HepG2 (cell line): ENCODE results near the gene JMJD6. TPM values are rescaled to one million over a fixed set of nuclear protein-coding genes. Genes with fewer than 3 reads are reported as not detected.

Experiments used
- DMAP1 ChIP-seq: IDR thresholded peaks from 2 replicates; pipeline ENCODE4 v1.6.1; 2016
- EED ChIP-seq: sonication (generic); formaldehyde crosslinking; IDR thresholded peaks from 2 replicates; pipeline ENCODE4 v1.5.0; 2020; ENCODE audit warnings: mild to moderate bottlenecking, missing genetic modification reagents
- FOXM1 ChIP-seq: sonication (generic); formaldehyde crosslinking; IDR thresholded peaks from 2 replicates; pipeline ENCODE4 v1.5.0; 2020; ENCODE audit warnings: missing genetic modification reagents
- GATA4 ChIP-seq: sonication (generic); IDR thresholded peaks from 2 replicates; pipeline ENCODE4 v1.6.1; 2016; ENCODE audit warnings: antibody characterized with exemption, low read depth, borderline replicate concordance
- GZF1 ChIP-seq: sonication (generic); formaldehyde crosslinking; IDR thresholded peaks from 2 replicates; pipeline ENCODE4 v1.5.1; 2020; ENCODE audit warnings: mild to moderate bottlenecking, missing genetic modification reagents
- KMT2A ChIP-seq: sonication (generic); formaldehyde crosslinking; IDR thresholded peaks from 2 replicates; pipeline ENCODE4 v1.4.0; 2020; ENCODE audit warnings: missing genetic modification reagents
- MBD4 ChIP-seq: IDR thresholded peaks from 2 replicates; pipeline ENCODE4 v1.6.1; 2012; ENCODE audit warnings: low read length, inconsistent platforms, borderline replicate concordance
- MED1 ChIP-seq: sonication (generic); formaldehyde crosslinking; IDR thresholded peaks from 2 replicates; pipeline ENCODE4 v1.4.0; 2020; ENCODE audit warnings: missing genetic modification reagents
- MTF2 ChIP-seq: sonication (generic); formaldehyde crosslinking; IDR thresholded peaks from 2 replicates; pipeline ENCODE4 v1.5.0; 2020; ENCODE audit warnings: missing genetic modification reagents, borderline replicate concordance
- NFE2L1 ChIP-seq: sonication (generic); formaldehyde crosslinking; IDR thresholded peaks from 2 replicates; pipeline ENCODE4 v1.4.0; 2020; ENCODE audit warnings: missing genetic modification reagents, mild to moderate bottlenecking, borderline replicate concordance
- POGZ ChIP-seq: sonication (generic); formaldehyde crosslinking; IDR thresholded peaks from 2 replicates; pipeline ENCODE4 v1.4.0; 2020; ENCODE audit warnings: mild to moderate bottlenecking, missing genetic modification reagents
- SAP130 ChIP-seq: IDR thresholded peaks from 2 replicates; pipeline ENCODE4 v1.6.1; 2016; ENCODE audit warnings: low read depth
- ZNF275 ChIP-seq: sonication (generic); formaldehyde crosslinking; IDR thresholded peaks from 2 replicates; pipeline ENCODE4 v1.8.0; 2022; ENCODE audit warnings: missing genetic modification reagents, mild to moderate bottlenecking, inconsistent platforms, borderline replicate concordance
- ZNF549 ChIP-seq: sonication (generic); formaldehyde crosslinking; IDR thresholded peaks from 2 replicates; pipeline ENCODE4 v1.5.0; 2020; ENCODE audit warnings: missing genetic modification reagents
- ZNF557 ChIP-seq: sonication (generic); formaldehyde crosslinking; IDR thresholded peaks from 2 replicates; pipeline ENCODE4 v1.4.0; 2020; ENCODE audit warnings: missing genetic modification reagents
- ZNF704 ChIP-seq: sonication (generic); formaldehyde crosslinking; IDR thresholded peaks from 2 replicates; pipeline ENCODE4 v1.8.1; 2023; ENCODE audit warnings: mild to moderate bottlenecking, inconsistent platforms, moderate library complexity, missing genetic modification reagents, borderline replicate concordance
- ZNF776 ChIP-seq: sonication (generic); formaldehyde crosslinking; IDR thresholded peaks from 2 replicates; pipeline ENCODE4 v1.4.0; 2020; ENCODE audit warnings: mild to moderate bottlenecking, missing genetic modification reagents
- polyA plus RNA-seq, 8 experiments: library from polyadenylated mRNA; depleted of rRNA in 3 of 8; stranded (reverse) in 7 of 8; unstranded in 1 of 8; fragments of >200 nt; fragmentation: Illumina TruSeq in 4 of 8; extraction: Trizol in 4 of 8; gene quantifications; 2 replicates each; pipeline versions ENCODE4 v1.2.1 to v1.2.3, GENCODE V29; 2011 to 2016; ENCODE audit warnings: low read depth in 4 of 8, missing spikeins in 1 of 8, mixed read lengths in 1 of 8; ENCODE audit not compliant: insufficient read depth in 1 of 8
- total RNA-seq, 5 experiments: library from RNA; depleted of rRNA; stranded (reverse); fragments of >200 nt; fragmentation: Illumina TruSeq; extraction: Trizol; gene quantifications; 2 replicates each; pipeline ENCODE4 v1.2.3, GENCODE V29; 2016; ENCODE audit warnings: low read depth in 1 of 5
- TF ChIP-seq, protein P1 (sequence below): sonication (generic); formaldehyde crosslinking; IDR thresholded peaks from 2 replicates; pipeline ENCODE4 v1.4.0; 2020; ENCODE audit warnings: low read depth, mild to moderate bottlenecking, missing genetic modification reagents
- TF ChIP-seq, protein P2 (sequence below): fragments of 450-650 bp; IDR thresholded peaks from 2 replicates; pipeline ENCODE4 v1.6.1; 2017
- TF ChIP-seq, protein P3 (sequence below): sonication (generic); formaldehyde crosslinking; IDR thresholded peaks from 2 replicates; pipeline ENCODE4 v1.5.1; 2020; ENCODE audit warnings: missing genetic modification reagents, mild to moderate bottlenecking, borderline replicate concordance

The JMJD6 gene
- total and polyA plus RNA-seq, 2 of the 13 experiments (the other 11 are each of a cell fraction or from before 2014, with no cell fraction given), result 33.6 to 41.0 TPM

DNA sequence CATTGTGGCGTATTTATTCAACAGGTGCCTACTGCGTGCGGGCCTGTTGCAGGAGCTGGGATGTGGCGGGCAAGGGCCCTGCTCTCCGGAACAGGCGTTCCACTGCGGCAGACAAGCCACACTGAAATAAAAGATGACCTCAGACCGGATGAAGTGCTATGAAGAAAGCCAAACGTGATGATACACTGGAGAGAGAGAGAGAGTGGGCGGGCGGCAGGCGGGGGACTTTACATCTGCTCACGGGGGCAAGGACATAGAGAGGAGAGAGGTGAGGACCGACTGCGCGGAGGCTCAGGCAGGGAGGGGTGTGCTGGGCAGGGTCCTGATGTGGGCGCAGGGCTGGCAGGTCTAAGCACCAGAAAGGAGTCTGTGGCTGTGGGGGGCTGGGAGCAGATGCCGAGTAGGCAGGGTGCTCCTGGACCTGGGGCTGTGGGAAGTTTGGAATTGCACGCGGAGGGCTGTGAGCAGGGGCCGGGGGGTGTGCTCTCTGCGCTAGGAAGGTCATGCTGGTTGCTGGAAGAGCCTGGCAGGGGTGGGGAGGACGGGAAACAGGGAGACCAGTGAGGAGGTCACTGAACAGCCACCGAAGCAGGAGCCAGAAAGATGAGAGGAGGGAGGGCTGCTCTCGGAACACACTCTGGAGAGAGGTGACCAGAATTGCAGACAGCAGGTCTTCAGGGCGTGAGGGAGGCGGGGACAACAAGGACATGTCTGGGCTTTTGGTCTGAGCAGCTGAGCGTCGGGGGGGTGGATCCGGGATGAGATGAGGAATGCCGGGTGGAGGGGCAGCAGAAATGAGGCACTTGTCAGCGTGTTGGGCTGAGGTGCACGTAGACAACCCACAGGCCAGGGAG lies 25.6 kb downstream of the JMJD6 start (continued):
- TF ChIP-seq, protein P1, sequence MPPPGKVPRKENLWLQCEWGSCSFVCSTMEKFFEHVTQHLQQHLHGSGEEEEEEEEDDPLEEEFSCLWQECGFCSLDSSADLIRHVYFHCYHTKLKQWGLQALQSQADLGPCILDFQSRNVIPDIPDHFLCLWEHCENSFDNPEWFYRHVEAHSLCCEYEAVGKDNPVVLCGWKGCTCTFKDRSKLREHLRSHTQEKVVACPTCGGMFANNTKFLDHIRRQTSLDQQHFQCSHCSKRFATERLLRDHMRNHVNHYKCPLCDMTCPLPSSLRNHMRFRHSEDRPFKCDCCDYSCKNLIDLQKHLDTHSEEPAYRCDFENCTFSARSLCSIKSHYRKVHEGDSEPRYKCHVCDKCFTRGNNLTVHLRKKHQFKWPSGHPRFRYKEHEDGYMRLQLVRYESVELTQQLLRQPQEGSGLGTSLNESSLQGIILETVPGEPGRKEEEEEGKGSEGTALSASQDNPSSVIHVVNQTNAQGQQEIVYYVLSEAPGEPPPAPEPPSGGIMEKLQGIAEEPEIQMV, result peak; percentile 57; the same call in 1 of the 2 replicates
- TF ChIP-seq ZNF776 (CRISPR knock-in tag), result 0 out of 2 replicates have a peak, but pooled peaks have one; percentile 72
- 0 out of 2 replicates have a peak, but pooled peaks have one; percentile 61 for TF ChIP-seq ZNF557 (CRISPR knock-in tag)
- no peak for TF ChIP-seq MBD4
- peak; percentile 58; the same call in 1 of the 2 replicates for TF ChIP-seq NFE2L1 (CRISPR knock-in tag)
- no peak for TF ChIP-seq ZNF549 (CRISPR knock-in tag)
- TF ChIP-seq SAP130 (CRISPR knock-in tag), result peak; percentile 88
- TF ChIP-seq, protein P2, sequence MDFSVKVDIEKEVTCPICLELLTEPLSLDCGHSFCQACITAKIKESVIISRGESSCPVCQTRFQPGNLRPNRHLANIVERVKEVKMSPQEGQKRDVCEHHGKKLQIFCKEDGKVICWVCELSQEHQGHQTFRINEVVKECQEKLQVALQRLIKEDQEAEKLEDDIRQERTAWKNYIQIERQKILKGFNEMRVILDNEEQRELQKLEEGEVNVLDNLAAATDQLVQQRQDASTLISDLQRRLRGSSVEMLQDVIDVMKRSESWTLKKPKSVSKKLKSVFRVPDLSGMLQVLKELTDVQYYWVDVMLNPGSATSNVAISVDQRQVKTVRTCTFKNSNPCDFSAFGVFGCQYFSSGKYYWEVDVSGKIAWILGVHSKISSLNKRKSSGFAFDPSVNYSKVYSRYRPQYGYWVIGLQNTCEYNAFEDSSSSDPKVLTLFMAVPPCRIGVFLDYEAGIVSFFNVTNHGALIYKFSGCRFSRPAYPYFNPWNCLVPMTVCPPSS, result no peak
- peak; percentile 96 for TF ChIP-seq MED1 (CRISPR knock-in tag)
- TF ChIP-seq EED (CRISPR knock-in tag), result no peak
- no peak for TF ChIP-seq FOXM1
- TF ChIP-seq MTF2 (CRISPR knock-in tag), result no peak
- TF ChIP-seq, protein P3, sequence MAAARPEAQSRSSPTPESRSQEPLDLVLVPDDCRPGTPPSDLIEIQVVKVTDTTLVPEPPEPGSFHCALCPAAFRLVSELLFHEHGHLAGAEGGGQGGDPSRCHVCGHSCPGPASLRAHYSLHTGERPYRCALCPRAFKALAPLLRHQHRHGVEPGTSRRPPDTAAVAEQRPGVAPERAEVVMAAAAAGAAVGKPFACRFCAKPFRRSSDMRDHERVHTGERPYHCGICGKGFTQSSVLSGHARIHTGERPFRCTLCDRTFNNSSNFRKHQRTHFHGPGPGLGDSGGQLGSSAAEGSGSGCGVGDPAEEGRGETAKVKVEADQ, result peak; percentile 86
- TF ChIP-seq ZNF275 (CRISPR knock-in tag), result no peak
- TF ChIP-seq ZNF704 (CRISPR knock-in tag), result peak; percentile 48
- 0 out of 2 replicates have a peak, but pooled peaks have one; percentile 10 for TF ChIP-seq DMAP1
- TF ChIP-seq GZF1 (CRISPR knock-in tag), result no peak; the same call in 1 of the 2 replicates
- TF ChIP-seq POGZ, result peak; percentile 77
- TF ChIP-seq KMT2A (CRISPR knock-in tag), result no peak; the same call in 1 of the 2 replicates
- TF ChIP-seq GATA4, result no peak
